Amygdala (tissue), 56 donors: ENCODE measurements around the gene NKD1.
A peak's percentile ranks its signal among the peaks of the same experiment; 100 is the strongest.

Experiments used
- DNase-seq, 56 donors: peaks; one replicate each; lab custom pipeline; 2025; lab: John Stamatoyannopoulos, UW

NKD1 gene

DNA sequence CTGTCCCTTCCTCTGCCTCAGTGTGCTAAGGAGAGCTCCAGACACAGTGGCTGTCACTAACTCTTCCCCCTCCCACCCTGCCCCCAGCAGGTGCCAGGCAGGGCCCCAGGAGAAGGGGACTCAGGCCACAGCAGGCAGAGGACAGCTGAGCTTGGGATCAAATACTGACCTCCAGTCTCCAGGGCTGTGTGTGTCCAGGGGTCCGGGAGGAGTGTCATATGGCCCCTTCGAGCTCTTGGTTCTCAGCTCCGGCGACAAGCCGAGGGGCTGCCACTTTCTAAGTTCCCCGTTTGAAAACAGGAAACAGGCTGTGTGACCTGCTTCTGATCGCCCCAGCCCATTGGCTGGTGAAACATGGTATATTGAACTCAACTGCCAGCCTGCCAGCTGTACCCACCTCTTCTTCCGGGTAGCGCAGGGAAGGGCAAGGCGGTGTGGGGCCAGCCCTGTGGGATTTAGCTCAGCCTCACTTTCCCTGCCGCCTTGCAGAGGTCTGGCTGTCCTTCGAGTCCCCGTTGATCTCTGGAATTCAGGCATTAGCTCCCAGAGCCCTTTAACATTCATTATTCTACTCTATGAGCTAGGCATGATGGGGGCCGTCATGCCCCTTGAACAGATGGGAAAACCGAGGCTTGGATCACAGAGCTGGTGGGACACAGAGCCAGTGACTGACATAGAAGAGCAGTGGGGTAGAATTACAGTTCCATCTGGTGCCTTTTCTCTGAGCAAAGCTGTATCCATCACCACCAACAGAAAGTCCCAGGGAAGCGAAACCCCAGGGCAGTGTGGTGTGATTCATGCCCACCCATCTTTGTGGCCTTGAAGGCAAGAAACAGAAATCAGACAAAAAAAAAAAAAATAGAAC is 133.1 kb downstream of the NKD1 start, which contains the start of gene SNX20:
Gene SNX20 (minus strand): TSS at position 292 of the 865 bp plus-strand sequence. CDS start 3,786 bp downstream, outside the sequence.
- DNase-seq, result peak in 2 of 56 donors; percentile 18 to 26

DNA sequence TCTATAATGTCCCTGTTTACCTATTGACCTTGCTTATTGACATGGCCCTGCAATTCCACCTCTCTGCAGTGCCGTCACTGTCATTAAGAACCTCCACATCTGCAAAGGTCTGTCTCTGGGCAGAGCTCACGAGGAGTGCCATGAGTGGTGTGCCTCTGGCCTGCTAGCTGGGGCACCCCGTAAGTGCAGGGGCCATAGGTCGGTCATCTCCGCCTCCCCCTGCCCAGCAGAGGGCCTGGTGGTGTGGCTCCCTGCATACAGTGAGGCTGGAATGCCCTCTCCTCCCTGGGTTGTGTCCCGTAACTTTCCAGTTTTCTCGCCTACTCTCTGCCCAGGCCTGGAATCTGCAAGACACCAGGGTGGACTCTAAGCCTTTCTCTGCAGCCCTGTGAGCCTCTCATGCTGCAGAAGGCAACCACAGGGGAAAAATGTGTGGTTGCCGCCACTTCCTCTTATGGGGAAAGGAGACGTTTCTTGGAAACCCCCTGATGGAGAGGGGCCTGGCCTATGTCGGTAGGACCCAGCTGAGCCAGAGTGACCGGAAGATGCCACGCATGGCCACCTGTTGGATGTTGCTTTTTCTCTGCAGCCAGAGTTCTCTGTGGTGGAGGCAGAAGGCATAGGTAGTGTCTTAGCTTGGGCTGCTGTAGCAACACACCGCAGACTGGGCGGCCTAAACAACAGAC is 135.6 kb downstream of the NKD1 start:
- DNase-seq, result peak in 2 of 56 donors; percentile 15 to 17

- DNase-seq, result no peak
Measured at GRCh38 chr16:50684823-50685461, 136.7 kb downstream of the NKD1 start.

DNA sequence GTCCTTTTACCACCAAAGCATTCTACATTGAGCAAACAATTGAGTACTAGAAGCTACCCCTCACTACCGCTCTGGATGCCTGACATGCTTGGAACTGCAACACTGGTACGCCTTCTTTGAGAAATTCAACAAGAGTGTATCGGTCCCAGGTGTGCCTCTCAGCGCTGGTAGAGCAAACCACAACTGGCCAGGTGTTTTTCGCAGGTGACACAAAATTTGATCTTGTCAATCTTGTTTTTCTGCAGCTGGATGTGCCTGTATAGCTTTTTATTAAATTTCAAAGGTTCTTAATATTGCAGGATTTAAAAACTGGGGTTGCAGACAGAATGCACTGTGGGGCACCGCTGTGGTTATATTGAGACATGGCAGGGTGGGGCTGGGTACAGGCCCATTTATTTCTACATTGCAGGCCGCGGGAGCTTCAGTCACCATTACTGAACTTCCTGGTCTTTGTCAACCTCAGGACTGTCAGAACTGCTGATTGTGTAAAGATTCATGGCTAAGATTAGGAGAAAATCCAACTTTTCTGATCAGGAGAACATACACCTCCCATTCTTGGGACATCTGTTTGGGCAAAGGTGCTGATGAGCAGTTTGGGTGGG is 137.4 kb downstream of the NKD1 start:
- no peak for DNase-seq

DNA sequence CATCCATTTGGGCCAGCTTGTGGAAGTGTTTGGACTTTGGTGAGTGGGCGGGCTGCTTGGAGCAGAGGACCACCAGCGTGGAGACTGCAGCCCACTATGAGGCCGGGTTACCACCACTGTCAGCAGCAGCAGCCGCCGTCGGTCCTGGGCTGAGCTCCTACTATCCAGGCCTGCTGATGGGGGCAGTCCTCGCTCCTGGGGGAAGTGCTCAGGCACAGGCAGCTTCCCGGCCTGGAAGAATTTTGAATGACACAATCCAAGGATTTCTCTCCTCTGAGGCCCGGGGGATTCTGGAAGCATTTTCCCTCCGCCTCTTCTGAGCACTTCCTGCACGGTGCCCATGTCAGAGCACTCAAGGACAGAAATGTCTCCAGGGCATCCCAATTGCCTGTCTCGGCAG is 139.9 kb downstream of the NKD1 start:
- DNase-seq, result no peak

DNA sequence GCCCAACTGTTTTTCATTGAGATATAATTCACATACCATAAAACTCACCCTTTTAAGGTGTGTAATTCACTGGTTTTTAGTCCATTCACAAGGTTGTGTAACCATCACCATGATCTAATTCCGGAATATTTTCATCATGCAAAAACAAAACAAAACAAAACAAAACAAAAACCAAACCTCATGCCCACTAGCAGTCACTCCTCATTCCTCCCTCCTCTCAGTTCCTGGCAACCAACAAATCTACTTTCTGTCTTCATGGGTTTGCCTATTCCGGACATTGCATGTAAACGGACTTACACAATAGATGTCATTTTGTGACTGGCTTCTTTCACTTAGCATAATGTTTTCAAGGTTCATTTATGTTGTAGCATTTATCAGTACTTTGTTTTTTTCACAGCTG is 140.7 kb downstream of the NKD1 start:
- DNase-seq, result no peak

DNA sequence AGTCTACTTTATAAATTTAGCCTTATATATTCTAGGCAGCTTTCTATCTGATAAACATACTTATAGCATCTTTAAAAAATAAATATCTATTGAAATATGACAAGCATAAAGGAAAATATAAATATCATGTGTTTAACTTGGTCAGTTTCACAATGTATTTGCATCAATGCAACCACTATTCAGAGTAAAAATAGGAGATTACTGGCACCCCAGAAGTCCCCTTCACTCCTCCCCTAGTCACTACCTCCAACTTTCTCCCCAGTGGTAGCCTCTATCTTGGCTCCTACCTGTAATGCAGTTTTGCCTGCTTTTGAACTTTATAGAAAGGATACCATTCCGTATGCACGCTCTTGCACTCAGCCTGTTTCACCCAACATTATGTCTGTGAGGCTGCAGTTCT is 142.0 kb downstream of the NKD1 start:
- no peak for DNase-seq

GRCh38 chr16:50692644-50692998 is 144.4 kb downstream of the NKD1 start:
- DNase-seq, result no peak

GRCh38 chr16:50692999-50693781 is 145.0 kb downstream of the NKD1 start, which contains the start of gene NOD2:
NOD2 (plus strand) TSS chr16:50693606; CDS start chr16:50699496, 5,890 bp downstream.
- DNase-seq, result no peak

DNA sequence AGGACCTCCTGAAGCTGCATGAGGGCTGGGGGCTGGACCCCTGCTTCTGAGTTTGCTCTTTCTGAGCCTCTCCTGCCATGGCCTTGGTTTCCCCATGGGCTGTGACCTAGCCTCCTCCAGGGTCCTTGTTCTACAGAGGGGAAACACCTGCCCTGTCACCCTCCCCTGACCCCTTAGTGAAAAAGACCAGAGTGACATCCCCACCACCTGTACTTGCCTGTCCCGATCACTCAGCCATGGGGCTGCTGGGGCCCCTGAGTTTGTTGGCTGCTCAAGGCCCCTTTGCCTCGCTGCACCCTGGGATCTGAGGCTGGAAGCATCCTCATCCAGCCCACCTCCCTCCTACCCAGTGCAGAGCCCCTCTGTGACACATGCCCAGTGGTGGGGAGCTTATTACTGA is 146.0 kb downstream of the NKD1 start:
- no peak for DNase-seq

DNA sequence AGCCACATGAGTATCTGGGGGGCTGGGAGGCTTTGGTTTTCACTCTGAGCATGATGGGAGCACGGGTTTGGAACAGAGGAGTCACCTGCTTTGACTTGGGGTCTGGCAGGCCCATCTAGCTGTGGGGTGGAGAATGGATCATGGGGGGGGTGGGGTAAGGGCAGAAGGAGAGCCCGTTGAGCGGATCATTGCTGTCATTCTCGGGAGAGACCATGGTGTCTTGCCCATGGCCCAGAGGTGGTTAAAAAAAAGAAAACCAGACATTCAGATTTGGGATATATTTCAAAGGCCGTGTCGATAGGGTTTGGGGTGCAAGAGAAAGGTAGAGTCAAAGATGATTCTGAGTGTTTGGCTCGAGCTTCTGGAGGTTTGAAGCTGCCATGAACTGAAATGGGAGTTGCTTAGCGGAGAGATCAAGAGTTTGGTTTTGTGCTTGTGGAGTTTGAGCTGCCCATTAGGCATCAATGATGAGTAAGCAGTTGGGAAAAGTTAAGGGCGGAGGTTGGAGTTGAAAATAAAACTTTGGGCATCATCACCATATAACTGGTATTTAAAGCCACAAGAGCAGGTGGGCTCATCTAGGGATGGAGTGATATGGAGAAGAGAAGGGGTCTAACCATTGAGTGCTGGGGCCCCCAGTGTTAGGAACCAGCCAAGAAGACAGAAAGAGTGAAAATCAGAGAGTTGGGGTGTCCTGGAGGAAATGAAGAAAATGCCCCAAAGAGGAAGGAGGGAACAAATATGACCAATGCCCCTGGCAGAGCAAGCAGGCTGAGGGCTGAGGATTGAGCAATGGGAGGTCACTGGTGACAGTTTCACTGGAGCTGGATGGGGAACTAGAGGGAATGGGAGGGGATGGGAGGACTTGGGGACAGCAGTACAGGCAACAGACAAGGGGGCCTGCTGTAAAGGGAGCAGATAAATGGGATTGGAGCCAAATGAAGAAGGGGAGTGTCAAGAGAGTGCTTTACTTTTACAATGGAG is 147.1 kb downstream of the NKD1 start:
- no peak for DNase-seq

DNA sequence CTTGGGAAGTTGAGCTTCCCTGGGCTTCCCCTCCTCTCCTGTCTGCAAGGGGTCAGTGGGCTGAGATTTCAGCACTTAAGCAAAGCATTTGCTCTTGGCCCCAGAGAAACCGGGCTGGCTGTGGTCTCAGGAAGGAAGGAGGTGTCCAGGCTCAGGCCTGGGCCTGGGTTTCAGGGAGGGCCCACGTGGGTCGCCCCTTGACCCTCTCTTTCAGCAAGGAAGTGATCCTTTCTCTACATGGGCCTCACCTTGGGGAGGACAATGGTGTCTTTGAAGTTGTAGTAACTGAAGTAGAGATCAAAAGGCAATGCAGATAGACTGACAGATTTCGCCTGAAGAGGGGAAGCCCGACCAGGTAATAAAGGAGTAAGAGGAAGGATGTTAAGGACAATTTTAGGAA is 147.9 kb downstream of the NKD1 start:
- DNase-seq, result no peak

DNA sequence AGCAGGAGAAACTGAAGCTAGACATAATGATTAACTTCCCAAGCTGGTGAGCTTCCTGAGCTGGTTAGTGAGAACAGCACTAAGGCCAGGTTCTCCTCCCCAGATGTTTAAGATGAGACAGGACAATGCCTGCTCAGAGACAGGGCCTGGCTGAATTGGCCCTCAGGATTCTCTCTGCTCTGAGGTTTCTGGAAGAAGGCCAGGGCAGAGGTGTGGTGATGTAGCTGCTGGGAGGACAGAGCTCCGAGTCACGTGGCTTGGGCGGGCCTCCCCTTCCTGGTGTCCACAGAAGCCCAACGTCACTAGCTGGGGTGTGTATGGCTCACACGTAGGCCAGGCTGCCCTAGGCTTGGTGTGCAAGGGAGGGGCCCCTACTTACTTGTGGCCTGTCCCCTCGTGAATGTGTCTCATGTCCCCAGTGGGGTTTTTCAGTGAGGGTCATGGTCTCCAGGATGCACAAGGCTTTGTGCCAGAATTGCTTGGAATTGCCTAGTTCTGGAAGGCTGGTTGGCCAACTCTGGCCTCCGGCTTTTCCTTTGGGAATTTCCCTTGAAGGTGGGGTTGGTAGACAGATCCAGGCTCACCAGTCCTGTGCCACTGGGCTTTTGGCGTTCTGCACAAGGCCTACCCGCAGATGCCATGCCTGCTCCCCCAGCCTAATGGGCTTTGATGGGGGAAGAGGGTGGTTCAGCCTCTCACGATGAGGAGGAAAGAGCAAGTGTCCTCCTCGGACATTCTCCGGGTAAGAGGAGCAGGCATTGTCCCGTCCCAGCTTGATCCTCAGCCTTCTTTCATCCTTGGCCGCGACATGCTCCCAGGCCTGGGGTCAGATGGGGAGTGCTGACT is 148.6 kb downstream of the NKD1 start:
- DNase-seq, result peak in 1 of 56 donors; percentile 29

- no peak for DNase-seq
Measured at GRCh38 chr16:50697421-50697715, 149.2 kb downstream of the NKD1 start.

DNA sequence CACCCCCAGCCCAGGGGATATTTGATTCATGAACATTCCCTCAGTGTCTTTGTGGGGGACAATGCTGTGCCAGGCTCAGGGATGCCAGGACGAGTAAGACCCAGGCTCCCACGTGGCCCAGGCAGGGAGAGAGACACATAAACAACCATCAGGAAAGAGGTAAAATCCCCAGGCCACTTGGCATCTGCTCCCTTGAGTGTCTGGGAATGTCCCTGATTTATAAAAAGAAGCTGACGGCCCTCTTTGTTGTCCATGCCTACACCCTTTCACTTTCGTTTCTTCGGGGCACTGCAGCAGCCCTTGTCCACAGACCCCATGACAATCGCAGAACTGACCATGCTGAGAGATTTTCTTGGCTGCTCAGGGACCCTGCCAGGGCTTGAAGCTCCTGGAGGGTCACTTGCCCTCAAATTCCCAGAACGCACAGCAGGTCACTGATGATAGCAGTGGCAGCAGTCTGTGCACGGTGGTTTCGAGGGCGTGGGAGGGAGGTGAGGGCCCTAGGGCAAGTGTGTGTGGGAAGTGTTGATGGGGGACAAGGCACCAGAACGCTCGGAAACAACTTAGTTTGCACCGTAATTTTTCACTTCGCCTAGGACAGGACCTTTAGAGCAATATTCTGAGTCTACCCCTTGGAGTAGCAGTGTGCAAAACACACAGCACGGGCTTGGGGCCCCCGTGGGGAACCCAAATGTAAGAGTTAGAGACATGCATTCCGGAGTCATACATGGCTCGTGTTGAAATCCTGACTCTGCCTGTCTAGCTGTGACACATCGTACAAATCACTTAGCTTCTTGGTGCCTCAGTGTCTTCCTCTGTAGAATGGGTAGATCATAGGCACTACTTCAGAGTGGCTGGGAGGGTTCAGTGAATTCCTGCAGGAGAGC is 149.9 kb downstream of the NKD1 start:
- DNase-seq, result peak in 9 of 56 donors; percentile 10 to 56 (median 25)
